DMS79 (cell line): ENCODE data around the gene TRAF3.
"Not testable (repeated sequence)": the region's sequence is repeated elsewhere in the genome, so short reads cannot be mapped to it uniquely, and the experiment has no call there.

Source experiments
- DNase-seq: peaks from one replicate; lab custom pipeline; 2025; lab: John Stamatoyannopoulos, UW

Gene TRAF3

DNA sequence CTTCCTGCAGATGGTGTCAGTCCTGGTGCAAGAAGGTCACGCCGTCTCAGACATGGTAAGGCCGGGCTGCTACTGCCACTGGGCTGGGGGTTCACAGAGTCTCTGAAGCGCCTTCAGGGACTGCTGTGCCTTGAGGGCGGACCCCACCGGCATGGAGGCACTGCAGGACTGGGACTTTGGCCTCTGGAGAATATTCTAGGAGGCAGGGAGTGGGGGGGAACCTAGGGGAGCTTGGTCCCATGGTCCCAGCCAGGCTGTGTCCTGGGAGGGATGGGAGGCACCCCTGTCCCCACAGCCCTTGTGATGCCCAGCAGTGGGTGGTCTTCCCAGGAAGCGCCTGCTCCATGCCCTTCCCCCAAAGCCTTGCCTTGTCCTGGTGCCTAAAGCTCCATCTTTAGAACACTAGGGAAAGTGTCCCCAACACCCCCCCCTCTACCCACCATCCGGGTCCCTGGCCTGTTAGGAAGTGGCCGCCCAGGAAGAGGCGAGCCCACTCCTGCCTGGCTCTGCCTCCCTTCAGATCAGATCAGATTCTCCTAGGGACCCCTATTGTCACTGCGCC, 146.8 kb downstream of the TRAF3 start:
- DNase-seq, result no peak

DNA sequence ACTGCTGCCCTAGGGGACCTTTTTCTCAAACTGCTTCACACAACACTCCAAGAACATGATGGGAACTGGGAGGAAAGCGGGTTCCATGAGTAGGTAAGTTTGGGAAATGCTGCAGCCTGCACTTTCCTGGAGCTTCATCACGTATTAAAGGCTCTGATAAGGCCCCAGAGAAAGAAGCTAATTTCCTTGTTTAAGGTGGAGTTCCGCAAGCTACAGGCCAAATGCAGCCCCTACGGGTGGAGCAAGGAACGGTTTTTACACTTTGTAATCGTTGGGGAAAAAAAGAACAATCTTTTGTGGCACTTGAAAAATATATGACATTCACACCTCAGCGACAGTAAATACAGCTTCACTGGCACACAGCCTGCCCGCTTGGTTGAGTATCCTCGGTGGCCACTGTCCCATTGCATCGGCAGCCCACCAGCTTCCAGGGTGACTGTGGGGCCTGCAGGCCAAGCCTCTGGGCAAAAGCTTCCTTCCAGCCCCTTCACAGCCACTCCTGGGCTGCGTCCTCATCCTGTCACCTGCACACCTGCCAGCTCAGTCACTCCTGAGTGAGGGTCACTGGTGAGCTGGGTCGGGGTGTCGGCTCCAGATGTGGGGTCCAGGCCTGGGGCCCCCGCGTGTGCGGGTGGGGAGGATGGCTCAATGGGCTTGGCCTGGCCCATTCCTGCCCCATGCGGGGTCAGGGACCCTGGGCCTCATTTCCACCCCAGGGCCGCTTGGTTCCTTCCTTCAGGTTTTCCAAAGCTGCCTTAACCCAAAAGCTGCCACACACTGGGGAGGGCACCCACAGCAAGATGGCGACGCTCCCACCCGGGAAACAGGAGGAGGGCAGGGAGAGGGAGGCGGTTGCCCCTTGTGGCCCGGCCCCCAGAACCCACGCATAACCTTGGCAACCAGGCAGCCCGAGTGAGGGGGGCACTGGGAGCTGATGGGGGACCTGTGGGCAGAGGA, 147.7 kb downstream of the TRAF3 start:
- no peak for DNase-seq

DNA sequence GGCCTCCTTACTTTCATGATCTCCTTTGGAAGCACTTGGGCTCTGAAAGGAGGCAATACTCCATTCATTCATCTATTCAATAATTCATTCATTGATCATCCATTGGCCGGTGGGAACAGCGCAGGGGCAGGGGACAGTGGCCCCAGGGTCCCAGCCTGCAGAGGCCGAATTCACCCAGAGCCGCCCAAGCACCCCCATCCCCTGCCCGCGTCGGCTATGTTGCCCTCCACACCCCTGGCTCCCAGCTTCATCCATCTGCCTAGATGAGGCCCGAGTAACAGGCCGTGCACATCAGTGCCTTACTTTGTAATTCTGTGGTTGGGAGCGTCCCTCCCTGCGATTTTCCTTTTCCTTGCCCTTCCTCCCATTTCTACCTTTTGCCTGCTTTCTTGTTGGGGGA, 148.4 kb downstream of the TRAF3 start:
- DNase-seq, result no peak

DNA sequence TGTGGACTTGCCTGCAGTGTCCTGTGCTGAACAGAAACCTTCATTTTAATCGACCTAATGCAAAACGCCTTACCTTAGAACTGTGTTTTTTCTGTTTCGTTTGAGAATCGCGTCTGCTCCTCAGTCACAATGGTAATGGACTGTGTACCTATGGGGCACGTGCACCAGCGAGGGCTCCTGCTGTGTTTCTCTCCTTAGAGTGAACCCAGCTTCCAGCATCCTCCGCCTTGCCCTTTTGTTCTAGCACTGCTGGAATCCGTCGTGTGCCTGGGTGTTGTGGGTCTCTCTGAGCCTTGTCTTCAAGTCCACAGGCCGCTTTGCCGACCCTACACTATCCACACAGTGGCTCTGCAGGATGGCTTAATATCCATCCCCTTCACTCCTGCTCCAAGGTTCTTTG, 148.9 kb downstream of the TRAF3 start:
- no peak for DNase-seq

DNA sequence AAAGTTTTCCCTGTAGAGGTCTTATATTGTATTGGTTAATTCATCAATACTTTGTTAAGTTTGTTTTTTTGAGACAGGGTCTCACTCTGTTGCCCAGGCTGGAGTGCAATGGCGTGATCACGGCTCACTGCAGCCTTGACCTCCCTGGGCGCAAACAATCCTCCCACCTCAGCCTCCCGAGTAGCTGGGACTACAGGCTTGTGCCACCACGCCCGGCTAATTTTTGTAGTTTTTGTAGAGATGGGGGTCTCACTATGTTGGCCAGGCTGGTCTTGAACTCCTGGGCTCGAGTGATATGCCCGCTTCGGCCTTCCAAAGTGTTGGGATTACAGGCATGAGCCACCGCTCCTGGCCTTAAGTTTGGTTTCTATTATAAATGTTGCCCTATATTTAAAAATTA, 149.6 kb downstream of the TRAF3 start:
- not testable (repeated sequence) for DNase-seq

DNA sequence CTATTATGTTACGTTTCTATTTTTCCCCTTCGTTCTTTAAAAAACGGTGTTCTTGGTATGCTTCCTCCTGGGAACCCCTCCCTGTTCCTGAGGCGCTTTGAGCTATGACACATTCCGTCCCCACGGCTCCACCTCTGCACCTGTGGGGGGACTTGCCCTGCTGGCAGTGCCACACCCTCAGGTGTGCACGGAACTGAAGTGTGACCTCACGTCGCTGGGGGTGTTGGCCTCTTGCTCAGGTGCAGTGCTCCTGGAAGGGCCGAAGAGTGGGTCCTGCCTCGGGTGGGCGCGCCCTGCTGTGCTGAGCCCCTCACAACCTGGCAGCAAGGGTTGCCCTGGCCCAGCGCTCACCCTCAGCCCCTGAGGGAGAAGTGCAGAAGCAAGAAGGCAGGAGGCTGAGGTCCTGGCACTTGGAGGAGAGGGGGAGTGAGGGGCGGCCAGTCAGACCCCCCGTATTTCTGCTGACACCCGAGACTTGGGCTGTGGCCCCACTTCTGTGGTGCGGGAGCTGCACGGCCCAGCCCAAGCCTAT, 150.2 kb downstream of the TRAF3 start:
- DNase-seq, result no peak

DNA sequence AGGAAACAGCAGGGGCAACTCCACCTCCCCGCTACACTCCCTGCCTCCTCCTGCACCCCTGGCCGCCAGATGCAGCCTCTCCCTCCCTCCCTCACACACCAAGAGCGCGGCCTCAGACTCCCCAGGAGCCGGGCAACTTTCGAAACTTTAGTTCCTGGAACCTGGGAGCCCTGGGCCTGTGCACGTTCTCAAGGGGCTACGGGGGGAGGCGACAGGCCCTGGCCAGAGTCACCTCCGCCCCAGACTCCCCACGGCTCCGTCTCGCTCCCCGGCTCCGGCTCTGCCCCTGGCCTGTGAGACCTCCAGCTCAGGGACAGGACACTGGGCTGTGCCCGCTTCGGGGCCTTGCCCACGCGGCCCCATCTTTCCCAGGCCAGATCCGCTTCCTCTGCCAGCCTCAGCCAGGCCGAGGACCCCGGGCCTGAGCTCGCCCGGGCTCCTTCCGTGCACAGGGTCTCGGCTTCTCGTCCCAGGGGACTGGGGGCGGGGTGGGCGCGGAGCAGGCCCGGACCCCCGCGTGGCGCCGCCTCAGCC, 150.7 kb downstream of the TRAF3 start:
- no peak for DNase-seq

DNA sequence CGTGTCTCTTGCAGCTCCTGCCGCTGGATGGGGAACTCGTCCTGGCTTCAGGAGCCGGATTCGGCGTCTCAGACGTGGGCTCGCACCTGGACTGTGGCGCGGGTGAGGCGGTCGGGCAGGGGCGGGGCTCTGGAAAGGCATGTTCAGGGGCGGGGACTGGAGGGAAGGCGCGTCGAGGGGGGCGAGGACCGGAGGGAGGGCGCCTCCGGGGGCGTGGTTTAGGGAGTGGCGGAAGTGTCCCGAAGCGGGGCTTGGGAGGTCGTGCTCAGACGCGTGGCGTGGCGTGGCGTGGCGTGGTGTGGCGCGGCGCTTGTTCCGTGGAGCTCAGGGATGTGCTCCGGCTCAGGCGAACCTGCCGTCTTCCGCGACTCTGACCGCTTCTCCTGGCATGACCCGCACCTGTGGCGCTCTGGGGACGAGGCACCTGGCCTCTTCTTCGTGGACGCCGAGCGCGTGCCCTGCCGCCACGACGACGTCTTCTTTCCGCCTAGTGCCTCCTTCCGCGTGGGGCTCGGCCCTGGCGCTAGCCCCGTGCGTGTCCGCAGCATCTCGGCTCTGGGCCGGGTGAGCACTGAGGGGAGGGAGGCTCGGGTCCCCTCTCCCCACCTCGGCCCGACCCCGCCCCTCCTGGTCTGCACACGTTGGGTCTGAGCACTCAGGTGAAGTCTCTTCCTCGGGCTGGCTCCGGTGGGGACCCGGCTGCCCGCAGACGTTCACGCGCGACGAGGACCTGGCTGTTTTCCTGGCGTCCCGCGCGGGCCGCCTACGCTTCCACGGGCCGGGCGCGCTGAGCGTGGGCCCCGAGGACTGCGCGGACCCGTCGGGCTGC, 151.4 kb downstream of the TRAF3 start:
- peak; percentile 51 for DNase-seq

DNA sequence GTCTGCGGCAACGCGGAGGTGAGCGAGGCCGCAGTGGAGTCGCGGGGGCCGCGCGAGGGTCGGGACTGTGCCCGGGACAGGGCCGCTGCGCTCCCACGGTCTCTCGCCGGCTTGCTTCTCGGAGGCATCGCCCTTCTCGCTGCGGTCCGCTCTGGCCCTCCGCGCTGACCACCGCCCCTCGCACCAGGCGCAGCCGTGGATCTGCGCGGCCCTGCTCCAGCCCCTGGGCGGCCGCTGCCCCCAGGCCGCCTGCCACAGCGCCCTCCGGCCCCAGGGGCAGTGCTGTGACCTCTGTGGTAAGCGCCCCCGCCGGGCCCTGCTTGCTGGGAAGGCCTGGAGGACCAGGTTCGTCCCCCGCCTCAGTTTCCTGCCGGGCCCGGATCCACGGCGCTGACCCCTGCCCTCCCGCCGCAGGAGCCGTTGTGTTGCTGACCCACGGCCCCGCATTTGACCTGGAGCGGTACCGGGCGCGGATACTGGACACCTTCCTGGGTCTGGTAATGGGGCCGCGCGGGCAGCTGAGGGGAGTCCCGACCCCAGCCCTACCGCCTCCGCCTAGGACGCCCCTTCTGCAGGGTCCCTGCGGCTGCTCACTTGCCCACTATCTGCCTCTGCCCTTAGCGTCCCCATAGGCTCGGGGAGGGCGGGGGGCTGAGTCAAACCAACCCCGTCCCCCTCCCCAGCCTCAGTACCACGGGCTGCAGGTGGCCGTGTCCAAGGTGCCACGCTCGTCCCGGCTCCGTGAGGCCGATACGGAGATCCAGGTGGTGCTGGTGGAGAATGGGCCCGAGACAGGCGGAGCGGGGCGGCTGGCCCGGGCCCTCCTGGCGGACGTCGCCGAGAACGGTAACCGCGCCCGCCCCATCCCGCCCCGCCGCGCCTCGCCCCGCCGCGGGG, 152.2 kb downstream of the TRAF3 start:
- no peak for DNase-seq

DNA sequence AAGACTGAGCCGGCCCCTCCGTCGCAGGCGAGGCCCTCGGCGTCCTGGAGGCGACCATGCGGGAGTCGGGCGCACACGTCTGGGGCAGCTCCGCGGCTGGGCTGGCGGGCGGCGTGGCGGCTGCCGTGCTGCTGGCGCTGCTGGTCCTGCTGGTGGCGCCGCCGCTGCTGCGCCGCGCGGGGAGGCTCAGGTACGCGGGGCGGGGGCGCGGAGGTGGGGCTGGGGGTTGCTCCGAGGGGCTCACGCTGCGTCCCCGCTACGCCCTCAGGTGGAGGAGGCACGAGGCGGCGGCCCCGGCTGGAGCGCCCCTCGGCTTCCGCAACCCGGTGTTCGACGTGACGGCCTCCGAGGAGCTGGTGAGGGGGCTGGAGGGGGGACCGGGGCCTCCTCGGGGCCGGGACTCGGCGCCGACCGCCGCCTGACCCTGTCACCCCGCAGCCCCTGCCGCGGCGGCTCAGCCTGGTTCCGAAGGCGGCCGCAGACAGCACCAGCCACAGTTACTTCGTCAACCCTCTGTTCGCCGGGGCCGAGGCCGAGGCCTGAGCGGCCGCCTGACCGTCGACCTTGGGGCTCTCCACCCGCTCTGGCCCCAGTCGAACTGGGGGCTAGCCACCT, 153.0 kb downstream of the TRAF3 start:
- DNase-seq, result no peak

DNA sequence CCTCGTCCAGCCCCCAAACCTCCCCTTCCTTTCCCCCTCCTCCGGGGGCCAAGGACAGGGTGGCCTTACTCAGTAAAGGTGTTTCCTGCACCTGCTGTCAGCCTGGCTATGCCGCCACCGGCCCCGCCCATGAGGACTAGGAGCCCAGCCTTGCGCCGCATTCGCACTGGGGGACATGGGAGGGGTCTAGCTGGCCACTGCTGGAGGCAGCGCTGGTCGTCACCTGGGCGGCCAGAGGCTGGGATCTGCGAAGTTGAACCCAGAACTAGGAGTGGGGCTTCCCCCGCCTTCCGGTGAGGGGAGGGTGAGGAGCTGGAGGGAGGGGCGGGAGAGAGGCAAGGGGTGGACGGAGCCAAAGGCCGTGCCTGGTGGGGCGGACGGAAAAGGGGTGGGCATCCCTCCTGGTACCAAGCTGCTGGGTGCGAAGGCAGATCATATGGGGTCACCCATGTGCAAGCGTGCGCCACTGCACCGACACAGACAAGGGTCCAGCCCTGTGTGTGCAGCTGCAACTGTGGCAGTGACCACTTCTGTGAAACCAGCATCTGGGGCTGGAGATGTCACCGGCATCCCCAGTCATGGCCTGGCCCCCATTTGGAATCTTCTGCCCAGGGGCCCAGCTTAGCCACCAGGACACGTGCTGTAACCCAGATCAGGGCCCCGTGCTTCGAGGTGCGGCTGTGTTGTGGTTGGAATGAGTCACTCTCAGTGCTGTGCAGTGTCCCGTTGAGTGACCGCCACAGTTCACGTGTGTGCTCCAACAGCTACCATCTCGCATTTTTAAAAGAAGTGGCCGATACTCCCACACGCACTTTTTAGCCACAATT, 153.7 kb downstream of the TRAF3 start:
- DNase-seq, result no peak

DNA sequence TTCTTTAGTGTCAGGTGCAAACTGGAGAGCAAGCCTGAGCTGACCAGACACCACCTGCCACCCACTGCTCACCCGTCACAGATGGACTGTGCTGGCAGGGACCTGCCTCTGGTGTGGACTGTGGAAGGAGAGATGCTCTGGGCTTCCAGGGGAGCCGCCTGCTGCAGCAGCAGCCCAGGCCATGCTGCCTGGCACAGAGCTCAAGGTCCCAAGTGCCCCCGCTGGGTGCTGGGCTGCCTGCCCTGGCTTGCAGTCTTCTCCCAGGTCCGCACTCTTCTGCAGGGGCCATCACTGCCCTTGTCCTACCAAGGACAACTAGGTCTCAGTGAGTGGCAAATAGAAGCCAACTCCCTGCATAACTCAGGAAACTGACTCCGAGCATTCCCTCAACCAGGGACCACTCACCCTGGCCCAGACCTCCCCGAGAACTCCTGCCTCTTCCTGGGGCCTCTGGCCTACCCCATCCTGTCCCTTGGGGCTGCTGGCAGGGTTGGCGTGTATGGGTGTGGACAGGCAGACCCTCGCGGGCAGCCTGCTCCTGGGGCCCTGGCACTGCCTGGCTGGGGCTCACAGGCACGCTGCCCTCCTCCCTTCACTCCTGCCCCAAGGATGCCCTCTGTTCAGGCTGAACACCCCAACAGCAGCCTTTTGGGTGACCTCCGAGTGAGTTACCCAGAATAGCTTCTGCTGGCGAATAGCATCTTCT, 154.5 kb downstream of the TRAF3 start:
- no peak for DNase-seq

DNA sequence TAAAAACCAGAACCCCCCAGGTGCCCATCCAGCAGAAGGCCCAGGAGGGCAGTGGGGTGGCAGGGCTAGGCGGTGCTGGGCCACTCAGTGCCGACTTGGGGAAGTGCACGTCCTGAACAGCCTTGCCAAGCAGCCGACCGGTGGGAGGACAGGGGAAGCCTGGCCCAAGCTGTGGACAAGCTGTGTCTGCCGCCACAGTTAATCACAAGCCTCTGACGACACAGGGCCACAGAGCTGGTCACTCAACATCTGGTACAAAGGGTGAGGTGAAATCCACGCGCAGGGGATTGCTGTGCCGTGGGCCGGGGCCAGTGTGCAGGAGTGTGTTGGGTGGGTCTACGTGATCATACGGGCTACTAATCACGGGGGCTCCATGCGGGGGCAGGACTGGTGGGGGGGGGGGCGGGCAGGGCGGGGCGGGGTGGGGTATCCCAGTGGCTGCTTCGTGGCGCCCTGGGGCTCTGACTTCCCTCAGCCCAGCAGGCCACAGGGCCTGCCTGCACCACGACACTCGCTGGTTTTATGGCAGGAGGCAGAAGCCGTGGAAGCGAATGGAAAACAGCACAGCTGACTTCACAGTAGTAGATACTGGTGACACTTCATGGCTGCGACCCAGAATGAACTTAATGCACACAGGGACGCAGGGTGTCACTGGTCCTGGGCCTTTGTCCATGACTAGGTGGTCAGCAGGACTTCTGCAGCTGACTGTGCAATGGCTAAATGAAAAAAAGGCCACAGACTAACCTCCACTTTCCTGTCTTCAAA, 155.4 kb downstream of the TRAF3 start:
- DNase-seq, result no peak

DNA sequence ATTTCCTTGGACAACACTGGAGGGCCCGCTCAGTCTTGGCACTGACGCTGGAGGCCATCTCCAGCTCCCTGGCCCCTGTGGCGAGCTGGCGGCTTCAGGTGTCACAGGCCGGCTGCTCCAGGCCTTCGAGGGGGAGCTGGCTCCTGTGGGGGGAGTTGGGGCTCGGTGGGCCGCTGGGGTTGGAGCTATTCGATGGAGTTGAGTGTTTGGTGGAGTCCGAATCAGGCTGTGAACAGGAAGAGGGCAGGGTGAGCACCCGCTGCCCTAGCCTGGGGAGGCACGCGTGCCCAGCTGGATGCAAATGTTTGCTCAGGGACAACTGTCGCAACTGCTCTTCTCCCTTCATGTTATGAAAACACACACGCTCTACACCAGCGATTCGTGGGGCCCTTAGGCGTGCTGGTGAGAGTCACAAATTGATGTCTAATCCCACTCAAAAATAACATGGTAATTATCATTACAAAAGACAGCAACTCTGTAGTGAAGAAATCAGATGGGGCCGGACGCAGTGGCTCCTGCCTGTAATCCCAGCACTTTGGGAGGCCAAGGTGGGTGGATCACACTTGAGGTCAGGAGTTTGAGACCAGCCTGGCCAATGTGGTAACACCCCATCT, 156.5 kb downstream of the TRAF3 start:
- DNase-seq, result no peak

DNA sequence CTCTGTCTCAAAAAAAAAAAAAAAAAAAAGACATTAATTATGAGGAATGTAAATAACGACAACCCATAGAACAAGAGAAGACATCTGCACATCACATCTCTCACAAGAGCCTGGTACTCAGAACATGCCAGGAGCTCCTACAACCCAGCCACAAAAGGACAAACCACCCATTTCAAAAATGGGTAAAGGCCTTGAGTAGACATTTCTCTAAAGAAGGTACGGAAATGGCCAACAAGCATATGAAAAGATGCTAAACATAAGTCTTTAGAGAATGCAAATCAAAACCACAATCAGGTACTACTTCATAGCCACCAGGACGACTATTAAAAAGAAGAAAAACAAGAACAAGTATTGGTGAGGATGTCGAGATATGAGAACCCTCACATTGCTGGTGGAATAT, 158.5 kb downstream of the TRAF3 start:
- no peak for DNase-seq

DNA sequence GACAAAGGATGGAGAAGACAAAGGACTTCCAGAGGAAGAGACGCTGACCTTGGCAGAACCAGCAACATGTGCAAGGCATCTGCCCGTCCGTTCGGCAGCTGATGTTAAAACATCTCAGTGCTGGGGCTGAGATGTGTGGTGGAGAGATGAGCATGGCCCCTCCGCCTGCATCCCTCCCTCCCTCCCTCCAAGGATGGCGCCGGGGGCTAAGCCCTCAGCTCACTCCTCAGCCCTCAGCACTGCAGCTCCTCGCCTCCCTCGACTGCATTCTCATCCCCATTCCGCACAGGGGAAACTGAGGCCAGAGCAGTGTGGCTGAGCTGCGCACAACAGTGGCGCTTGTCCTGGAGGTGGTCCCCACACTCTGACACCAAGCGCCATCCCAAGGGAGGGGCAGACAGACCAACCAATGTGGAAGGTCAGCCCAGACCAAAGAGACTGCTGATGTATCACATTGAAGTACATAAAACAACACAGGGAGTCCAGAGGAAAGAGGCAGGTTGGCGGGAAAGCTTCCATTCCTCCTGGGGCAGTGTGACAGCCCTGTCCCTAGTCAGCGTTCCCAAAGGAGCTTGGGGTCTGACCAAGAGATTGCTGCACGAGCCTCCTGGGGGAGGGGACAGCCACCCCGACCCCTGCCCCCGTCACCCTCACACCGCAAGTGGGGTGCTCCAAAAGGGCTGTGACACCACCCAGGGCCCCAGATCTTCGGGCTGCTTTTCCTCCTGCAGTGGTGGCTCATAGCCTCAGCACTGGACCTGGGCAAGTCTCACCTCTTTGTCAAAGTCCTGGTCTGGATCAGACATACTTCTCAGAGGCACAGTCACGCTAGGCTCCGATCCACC, 160.3 kb downstream of the TRAF3 start:
- no peak for DNase-seq

DNA sequence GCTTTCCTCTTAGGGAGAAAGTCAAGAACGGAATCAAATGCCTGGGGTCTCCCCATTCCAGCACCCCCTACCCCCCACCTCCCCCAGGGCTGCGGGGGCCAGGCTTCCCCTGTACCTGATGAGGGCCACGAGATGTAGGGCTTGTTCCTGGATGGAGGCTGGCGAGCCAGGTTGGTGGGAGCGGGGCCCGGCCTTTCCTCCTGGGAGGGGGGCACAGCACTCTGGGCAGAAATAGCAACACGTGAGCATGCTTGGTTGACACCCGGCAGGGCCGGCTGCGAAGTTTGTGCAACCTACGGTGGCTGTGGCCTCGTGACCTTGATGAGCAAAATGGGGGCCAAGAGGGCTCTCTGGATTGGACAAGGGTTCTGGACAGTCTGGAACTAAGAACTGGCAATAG, 160.9 kb downstream of the TRAF3 start:
- DNase-seq, result no peak
